GM18517 (cell line): Measurements from ENCODE around the gene OXA1L.
"Not testable (repeated sequence)": the region's sequence is repeated elsewhere in the genome, so short reads cannot be mapped to it uniquely, and the experiment has no call there.

Experiments used
- ATAC-seq: cut with Tn5 transposase; IDR thresholded peaks from one replicate; pipeline ENCODE4 v1.9.1; 2021; ENCODE audit warnings: mild to moderate bottlenecking, moderate library complexity; ENCODE audit not compliant: unreplicated experiment

Gene OXA1L

GRCh38 chr14:22797017-22797917 lies 30.8 kb downstream of the OXA1L start:
- ATAC-seq, result no peak

DNA sequence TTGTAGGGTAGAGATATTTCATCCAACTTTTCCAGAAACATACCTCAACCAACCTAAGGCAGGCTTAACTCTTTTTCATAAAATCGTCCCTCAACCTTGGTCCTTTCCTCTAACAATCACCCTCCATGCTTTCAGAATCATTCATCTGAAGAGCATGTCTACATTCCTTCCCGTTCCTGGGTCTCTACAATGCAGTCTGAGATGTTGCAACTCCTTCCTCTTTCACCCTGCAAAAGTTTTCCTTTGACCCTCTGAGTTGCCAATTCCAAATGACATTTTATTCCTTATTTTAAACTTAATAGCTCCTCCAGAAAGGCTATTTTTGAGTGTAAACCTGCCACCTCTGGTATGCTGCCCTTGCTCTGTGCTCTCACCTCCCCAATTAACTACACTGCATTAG lies 32.0 kb downstream of the OXA1L start:
- ATAC-seq, result no peak

DNA sequence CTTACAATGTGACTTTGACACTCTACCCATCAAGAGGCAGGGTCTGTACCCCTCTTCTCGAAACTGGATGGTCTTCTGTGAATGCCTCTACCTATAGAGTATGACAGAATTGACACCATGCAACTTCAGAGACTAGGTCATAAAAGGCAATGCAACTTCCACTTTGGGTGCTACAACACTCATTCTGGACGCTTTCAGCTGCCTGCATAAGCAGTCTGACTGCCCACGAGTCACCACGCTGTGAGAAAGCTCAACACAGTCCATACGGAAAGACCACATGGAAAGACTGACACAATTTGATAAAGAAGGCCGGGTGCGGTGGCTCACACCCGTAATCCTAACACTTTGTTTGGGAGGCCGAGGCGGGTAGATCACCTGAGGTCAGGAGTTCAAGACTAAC lies 33.9 kb downstream of the OXA1L start:
- no peak for ATAC-seq

GRCh38 chr14:22801716-22802115 lies 35.2 kb downstream of the OXA1L start:
- ATAC-seq, result no peak

- ATAC-seq, result peak; percentile 46
Measured at GRCh38 chr14:22802860-22803686, 36.6 kb downstream of the OXA1L start.

GRCh38 chr14:22803687-22803974 lies 37.1 kb downstream of the OXA1L start:
- ATAC-seq, result peak; percentile 44

- ATAC-seq, result not testable (repeated sequence)
Measured at GRCh38 chr14:22805235-22805634, 38.7 kb downstream of the OXA1L start.

GRCh38 chr14:22807432-22808087 lies 41.1 kb downstream of the OXA1L start:
- no peak for ATAC-seq

- no peak for ATAC-seq
Measured at GRCh38 chr14:22808388-22809209, 42.1 kb downstream of the OXA1L start.

GRCh38 chr14:22811722-22812121 lies 45.2 kb downstream of the OXA1L start:
- no peak for ATAC-seq

DNA sequence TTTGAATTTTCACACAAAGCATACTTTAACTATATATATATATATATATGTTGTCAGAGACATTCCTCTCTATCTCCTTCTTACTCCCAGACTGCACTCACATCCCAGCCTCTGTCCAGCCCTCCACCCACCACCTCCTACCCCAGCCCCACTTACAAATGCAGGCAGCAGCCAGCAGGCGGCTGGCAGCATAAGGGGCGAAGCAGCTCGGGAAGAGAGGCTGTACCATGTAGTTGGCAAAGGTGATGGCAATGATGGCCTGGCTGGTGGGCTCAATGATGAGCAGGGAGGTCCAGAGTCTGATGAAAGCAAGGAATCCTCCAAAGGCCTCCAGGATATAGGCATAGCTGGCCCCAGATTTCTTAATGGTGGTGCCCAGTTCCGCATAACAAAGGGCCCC lies 46.3 kb downstream of the OXA1L start:
- no peak for ATAC-seq

DNA sequence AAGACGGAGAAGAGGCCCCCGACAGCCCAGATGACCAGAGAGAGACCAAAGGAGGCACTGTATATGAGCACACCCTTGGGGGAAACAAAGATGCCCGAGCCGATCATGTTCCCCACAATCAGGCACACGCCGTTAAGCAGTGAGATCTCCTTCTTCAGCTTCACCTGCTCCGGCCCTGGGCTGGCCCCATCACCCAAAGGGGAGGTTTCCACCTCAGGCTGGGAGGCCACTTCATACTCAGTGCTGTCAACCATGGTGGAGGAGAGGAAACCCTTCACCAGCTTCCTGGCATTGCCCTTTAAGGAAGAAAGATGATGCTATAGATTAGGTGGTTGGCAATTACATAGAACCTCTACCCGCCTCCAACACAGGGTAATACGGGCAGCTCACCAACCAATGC lies 46.7 kb downstream of the OXA1L start:
- no peak for ATAC-seq

GRCh38 chr14:22814373-22814772 lies 47.9 kb downstream of the OXA1L start:
- ATAC-seq, result no peak

DNA sequence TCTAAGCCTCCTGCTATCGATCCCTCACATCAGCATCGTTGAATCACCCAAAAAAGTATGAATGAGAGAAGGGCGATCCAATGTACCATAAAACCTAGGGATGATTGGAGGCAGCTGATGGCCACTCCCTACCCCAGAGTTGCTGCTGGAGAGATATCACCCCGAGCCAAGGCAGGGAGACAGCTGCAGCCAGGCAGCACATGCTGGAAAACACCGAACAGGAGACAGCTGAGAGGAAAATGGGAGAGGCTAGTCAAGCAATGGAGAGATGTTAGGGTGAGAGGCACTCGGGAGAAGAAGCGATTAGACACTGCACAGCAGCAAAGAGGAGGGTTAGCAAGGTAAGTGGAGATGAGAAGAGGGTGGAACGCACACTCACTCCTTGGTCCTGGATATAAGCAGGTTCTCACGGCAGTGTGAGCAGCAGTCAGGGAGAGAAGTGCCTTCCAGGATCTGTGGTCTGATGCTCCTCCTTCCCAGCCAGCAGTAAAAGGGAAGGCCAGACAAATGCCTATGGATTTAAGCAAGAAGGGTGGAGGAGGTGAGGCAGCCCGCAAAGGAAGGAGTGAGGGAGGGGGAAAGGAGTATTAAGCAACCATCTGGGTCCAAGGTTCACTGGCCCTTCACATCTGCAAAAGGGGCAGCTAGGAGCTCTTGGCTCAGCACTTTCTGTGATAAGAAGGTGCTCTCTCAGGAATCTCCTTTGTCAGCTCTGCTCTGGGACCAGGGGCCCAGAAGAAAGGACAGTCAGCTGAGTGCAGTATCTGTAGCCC lies 48.6 kb downstream of the OXA1L start, which contains the start of gene SLC7A7:
Gene SLC7A7 (minus strand): TSS at position 495 of the 773 bp plus-strand sequence. CDS start 2,037 bp downstream, outside the sequence.
- ATAC-seq, result no peak

DNA sequence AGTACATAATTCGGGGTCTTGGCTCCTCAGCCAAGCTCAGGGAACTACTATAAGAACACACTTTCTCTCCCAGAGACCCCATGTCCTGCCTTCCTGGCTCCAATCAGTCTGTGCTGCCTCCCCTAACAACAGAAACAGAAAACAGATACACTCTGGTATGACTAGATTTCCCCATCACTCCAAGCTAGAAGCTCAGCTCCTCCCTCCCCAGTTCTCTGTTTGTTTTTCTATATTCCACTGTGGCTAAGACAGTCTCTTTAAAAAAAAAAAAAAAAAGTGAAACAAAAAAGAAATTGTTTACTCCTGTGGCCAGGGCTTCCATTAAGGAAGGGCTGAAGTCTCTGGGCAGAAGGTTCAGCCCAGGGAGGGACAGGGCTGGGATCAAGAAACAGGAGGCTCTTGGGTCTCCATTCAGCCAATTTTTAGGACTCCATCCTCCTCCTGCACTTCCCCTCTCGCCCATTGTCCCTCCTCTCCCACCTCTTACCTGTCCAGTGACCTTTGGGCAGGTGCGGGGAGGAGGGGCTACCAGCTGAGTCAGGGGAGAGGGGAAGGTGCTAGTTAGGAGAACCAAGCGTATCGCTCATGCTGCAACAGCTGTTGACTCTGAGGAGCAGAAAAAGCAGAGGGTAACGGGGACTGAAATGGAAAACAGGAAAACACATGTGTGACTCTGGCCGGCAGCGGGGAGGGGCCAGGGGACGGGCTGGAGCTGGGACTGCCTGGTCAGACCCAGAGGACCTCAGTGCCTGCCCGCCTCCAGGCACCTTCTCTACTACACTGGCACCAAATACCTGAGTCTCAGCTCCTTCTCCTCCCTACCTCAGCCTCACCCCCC lies 52.9 kb downstream of the OXA1L start:
- ATAC-seq, result no peak

- ATAC-seq, result no peak
Measured at GRCh38 chr14:22820731-22821130, 54.2 kb downstream of the OXA1L start.

DNA sequence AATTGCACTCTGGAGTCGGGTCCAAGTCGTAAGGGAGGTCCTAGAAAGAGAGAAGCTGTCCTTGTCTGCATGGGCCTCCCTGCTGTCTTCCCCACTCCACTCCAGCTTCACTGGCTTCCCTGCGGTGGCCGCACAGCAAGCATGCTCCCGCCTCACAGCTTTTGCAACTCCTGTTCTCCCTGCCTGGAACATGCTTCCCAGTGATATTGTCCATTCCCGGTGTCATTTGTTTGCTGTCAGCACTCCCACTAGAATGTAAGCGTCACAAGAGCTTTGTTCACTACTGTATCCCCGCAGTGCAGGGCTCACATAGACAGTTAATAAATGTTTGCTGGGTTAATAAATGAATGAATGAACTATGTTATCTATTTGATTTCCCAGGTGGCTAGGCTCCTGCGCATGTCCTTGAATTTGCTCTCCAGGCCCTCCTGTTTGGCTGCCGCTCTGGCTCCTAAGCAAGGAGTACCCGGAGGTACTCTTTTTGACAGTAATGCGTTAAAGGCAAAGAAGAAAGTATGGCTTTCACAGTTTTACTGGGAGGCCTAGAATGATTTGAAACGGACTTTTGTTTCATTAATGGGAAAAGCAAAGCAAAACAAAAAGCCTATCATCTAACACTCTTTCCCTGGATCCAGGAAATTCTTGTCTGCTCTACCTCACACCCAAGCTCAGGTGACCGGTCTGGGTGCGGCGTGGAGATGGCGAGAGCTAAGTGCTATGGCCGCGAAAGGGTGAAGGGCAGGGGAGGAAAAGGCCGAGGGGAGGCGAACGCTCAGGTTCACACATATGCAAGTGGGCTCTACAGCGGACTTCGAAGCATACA lies 54.9 kb downstream of the OXA1L start:
- no peak for ATAC-seq

- ATAC-seq, result no peak
Measured at GRCh38 chr14:22822016-22822570, 55.6 kb downstream of the OXA1L start.
